Spleen (tissue), 11 donors: ENCODE measurements around the gene LINGO1. TPM values are rescaled to one million over a fixed set of nuclear protein-coding genes. Genes with fewer than 3 reads are reported as not detected.

Experiments
- DNase-seq: peaks from one replicate; pipeline ENCODE4 v3.0.0-alpha.2; 2020
- H3K27ac ChIP-seq, 8 donors: fragments of 200-600 bp; sonication (generic) in 7 of 8; 1 replicate in 4 of 8; 2 replicates in 4 of 8; pipeline versions ENCODE4 v1.5.0 to v1.8.0; 2016 to 2021; ENCODE audit warnings: inconsistent platforms in 4 of 8, mild to moderate bottlenecking in 4 of 8, moderate library complexity in 1 of 8
- H3K27me3 ChIP-seq, 7 donors: fragments of 200-600 bp; sonication (generic) in 6 of 7; replicated peaks in 1 of 7; 1 replicate in 4 of 7; 2 replicates in 3 of 7; pipeline versions ENCODE4 v1.5.0 to v1.8.0; 2016 to 2021; ENCODE audit warnings: inconsistent platforms in 3 of 7, mild to moderate bottlenecking in 1 of 7
- H3K36me3 ChIP-seq, 6 donors: fragments of 200-600 bp; sonication (generic) in 5 of 6; 1 replicate in 4 of 6; 2 replicates in 2 of 6; pipeline versions ENCODE4 v1.5.0 to v1.8.0; 2016 to 2021; ENCODE audit warnings: inconsistent platforms in 2 of 6
- H3K4me1 ChIP-seq, 6 donors: fragments of 200-600 bp; sonication (generic) in 5 of 6; 1 replicate in 3 of 6; 2 replicates in 3 of 6; pipeline versions ENCODE4 v1.5.0 to v1.8.0; 2016 to 2021; ENCODE audit warnings: inconsistent platforms in 3 of 6
- H3K4me3 ChIP-seq, 8 donors: fragments of 200-600 bp; sonication (generic) in 7 of 8; 1 replicate in 4 of 8; 2 replicates in 4 of 8; pipeline versions ENCODE4 v1.5.0 to v1.8.0; 2016 to 2021; ENCODE audit warnings: inconsistent platforms in 4 of 8, mild to moderate bottlenecking in 4 of 8, moderate library complexity in 2 of 8
- H3K9me3 ChIP-seq, 8 donors: fragments of 200-600 bp; sonication (generic) in 7 of 8; 1 replicate in 4 of 8; 2 replicates in 4 of 8; pipeline versions ENCODE4 v1.5.0 to v1.8.0; 2016 to 2021; ENCODE audit warnings: inconsistent platforms in 4 of 8
- POLR2A ChIP-seq, 3 donors: fragments of 450-650 bp; IDR thresholded peaks; one replicate each; pipeline ENCODE4 v1.5.1; 2017; ENCODE audit warnings: antibody characterized with exemption in 3 of 3, mild to moderate bottlenecking in 1 of 3
- POLR2AphosphoS5 ChIP-seq, 3 donors: sonication (generic); formaldehyde crosslinking; IDR thresholded peaks; one replicate each; pipeline ENCODE4 v1.5.1; 2017; ENCODE audit warnings: antibody characterized with exemption in 3 of 3
- WGBS, 5 donors: extraction: QIAGEN DNeasy Blood & Tissue Kit in 3 of 5; methylation state at CpG; one replicate each; pipeline versions ENCODE4 v1.1.5 to v1.1.7; 2013 to 2018; 5-methylcytosine and 5-hydroxymethylcytosine counted together
- intact Hi-C: fragments of 100-400 bp; cut with DNase I; formaldehyde crosslinking; loops from one replicate; pipeline ENCODE4 v1.15.0; 2023; ENCODE audit warnings: low total_unique reads
- polyA plus RNA-seq, 3 donors: library from polyadenylated mRNA; stranded (reverse); fragments of 200-250 nt; gene quantifications; one replicate each; pipeline ENCODE4 v1.2.1, GENCODE V29; 2013
- total RNA-seq, 7 donors: library from RNA; depleted of rRNA in 3 of 7; stranded (reverse); fragments of >200 nt in 3 of 7; fragmentation: NEBNext Ultra II Directional in 4 of 7; extraction: Animal tissue kit (Norgen Biotek cat#: 25700) in 4 of 7; gene quantifications; one replicate each; pipeline versions ENCODE4 v1.1.0 to v1.2.1, GENCODE V29; 2016 to 2021
- TF ChIP-seq, protein P1 (sequence below), 11 experiments: fragments of 200-600 bp in 7 of 11; fragments of 450-650 bp in 4 of 11; sonication (generic) in 4 of 11; IDR thresholded peaks in 8 of 11; conservative IDR thresholded peaks in 3 of 11; 1 replicate in 7 of 11; 2 replicates in 4 of 11; pipeline versions ENCODE4 v1.4.0 to v1.8.0; 2016 to 2021; ENCODE audit warnings: antibody characterized with exemption in 11 of 11, inconsistent platforms in 4 of 11, mild to moderate bottlenecking in 1 of 11
- donor health status: healthy with polysubstance abuse.
- donor health status: DM: no; HTN: no; CAD: no; lungs with moderate emphysema.
- donor health status: DM: no; HTN: no; CAD: no.
- donor health status: Bipolar disorder and iron deficiency.
- donor health status: healthy.
- donor health status: DM: no; HTN: no; CAD: no.
- donor health status: DM: yes; HTN: yes; CAD: no.

LINGO1 gene
- total and polyA plus RNA-seq, 10 donors: 0.46 to 7.3 (median 2.7) TPM

DNA sequence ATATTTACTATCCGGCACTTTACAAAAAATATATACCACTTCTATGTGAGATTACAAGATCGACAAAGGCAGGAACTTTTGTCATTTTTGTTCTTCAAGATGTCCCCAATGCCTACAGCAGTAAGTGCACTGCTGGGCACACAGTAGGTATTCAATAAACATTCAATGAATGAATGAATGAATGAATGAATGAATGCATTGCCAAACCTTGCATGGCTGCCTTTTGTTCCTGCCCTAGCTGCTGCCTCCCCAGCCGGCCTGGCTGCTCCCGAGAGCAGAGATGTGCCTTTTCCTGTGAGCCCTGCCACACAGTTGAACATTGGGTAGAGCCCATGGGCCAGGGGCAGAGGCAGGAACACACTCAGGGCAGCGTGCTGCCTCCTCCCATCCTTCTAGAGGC, 37.5 kb downstream of the LINGO1 start:
- intact Hi-C loops: no loop called here
- TF ChIP-seq POLR2AphosphoS5 (IDR thresholded peaks at IDR 0.05) (no peak), POLR2A (IDR thresholded peaks at IDR 0.05) (no peak)
- TF ChIP-seq, protein P1, sequence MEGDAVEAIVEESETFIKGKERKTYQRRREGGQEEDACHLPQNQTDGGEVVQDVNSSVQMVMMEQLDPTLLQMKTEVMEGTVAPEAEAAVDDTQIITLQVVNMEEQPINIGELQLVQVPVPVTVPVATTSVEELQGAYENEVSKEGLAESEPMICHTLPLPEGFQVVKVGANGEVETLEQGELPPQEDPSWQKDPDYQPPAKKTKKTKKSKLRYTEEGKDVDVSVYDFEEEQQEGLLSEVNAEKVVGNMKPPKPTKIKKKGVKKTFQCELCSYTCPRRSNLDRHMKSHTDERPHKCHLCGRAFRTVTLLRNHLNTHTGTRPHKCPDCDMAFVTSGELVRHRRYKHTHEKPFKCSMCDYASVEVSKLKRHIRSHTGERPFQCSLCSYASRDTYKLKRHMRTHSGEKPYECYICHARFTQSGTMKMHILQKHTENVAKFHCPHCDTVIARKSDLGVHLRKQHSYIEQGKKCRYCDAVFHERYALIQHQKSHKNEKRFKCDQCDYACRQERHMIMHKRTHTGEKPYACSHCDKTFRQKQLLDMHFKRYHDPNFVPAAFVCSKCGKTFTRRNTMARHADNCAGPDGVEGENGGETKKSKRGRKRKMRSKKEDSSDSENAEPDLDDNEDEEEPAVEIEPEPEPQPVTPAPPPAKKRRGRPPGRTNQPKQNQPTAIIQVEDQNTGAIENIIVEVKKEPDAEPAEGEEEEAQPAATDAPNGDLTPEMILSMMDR (IDR thresholded peaks at IDR 0.05 in 8 of 11, conservative IDR thresholded peaks at IDR 0.05 in 3 of 11): no peak
- WGBS, 5 donors: 76 to 99% (median 78%) methylated on average over 4 to 5 of the region's 5 CpGs
- no peak for DNase-seq
- no peak overlapping the region for H3K4me3 ChIP-seq
- no peaks in the 10 kb centered on the region for H3K27me3 ChIP-seq
- H3K36me3 ChIP-seq: no peaks in the 10 kb centered on the region
- H3K9me3 ChIP-seq: no peaks in the 10 kb centered on the region
- no peaks in the 10 kb centered on the region for H3K4me1 ChIP-seq
- no peak overlapping the region for H3K27ac ChIP-seq

DNA sequence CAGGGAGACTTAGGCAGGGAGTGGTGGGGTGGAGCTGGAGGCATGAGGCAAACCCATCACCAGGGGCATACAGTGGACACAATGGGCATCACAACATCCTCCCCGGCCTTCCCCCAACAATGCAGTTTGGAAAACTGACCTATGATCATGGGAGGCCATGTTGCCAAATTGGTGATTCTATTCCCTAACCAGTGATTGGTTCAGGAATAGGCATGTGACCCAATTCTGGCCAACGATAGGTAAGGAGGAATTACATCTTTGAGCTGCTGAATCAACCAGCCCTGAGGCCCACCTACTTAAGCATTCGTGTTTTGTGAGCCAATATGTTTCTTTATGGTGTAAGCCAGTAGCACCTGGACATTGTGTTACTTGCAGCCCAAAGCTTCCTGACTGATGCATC, 40.0 kb downstream of the LINGO1 start:
- no peak for DNase-seq
- TF ChIP-seq, protein P1 (IDR thresholded peaks at IDR 0.05 in 8 of 11, conservative IDR thresholded peaks at IDR 0.05 in 3 of 11): no peak
- no peak for TF ChIP-seq POLR2A (IDR thresholded peaks at IDR 0.05)
- no peak for TF ChIP-seq POLR2AphosphoS5 (IDR thresholded peaks at IDR 0.05)
- Histone ChIP-seq H3K9me3 (no peaks in the 10 kb centered on the region), H3K27me3 (no peaks in the 10 kb centered on the region), H3K36me3 (no peaks in the 10 kb centered on the region), H3K4me3 (no peak overlapping the region), H3K27ac (no peak overlapping the region), H3K4me1 (no peaks in the 10 kb centered on the region)
- intact Hi-C loops: no loop called here
- WGBS, 5 donors: 57 to 64% (median 60%) methylated on average over 3 of the region's 3 CpGs

DNA sequence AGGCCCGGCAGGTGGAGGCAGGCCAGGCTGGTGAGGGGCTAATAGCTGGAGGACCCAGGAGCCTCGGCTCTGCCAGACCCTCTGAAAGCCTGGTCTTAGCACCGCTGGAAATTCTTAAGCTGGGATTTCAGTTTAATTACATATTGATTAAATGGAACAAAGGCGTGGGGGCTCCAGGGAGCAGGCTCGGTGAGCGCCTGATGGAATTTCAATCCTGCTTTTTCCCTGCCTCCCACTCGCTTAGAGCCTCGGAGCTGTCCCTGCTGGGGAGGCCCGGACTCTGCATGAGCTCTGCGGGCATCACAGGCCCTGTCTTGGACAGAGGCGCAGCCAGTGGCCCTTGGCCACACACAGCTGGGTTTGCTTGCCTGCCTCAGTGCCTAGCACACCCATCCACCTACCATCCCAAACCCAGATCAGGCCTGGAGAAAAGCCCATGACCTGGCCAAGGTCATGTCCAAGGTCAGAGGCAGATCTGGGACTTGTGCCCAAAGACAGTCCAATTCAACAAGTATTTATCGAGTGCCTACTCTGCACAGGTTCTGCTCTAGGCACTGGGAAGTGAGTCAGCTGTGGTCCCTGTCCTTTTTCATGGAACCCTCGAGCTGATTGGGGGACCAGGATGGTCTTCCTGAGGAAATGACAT, 40.6 kb downstream of the LINGO1 start:
- H3K27me3 ChIP-seq: no peaks in the 10 kb centered on the region
- H3K4me3 ChIP-seq: no peak overlapping the region
- intact Hi-C loops: no loop called here
- no peaks in the 10 kb centered on the region for H3K36me3 ChIP-seq
- no peak overlapping the region for H3K27ac ChIP-seq
- H3K9me3 ChIP-seq: no peaks in the 10 kb centered on the region
- WGBS, 5 donors: 72 to 86% (median 76%) methylated on average over 12 to 13 of the region's 13 CpGs
- H3K4me1 ChIP-seq: no peaks in the 10 kb centered on the region
- no peak for TF ChIP-seq POLR2A (IDR thresholded peaks at IDR 0.05)
- TF ChIP-seq POLR2AphosphoS5 (IDR thresholded peaks at IDR 0.05): no peak
- TF ChIP-seq, protein P1 (IDR thresholded peaks at IDR 0.05 in 8 of 11, conservative IDR thresholded peaks at IDR 0.05 in 3 of 11): no peak
- no peak for DNase-seq

DNA sequence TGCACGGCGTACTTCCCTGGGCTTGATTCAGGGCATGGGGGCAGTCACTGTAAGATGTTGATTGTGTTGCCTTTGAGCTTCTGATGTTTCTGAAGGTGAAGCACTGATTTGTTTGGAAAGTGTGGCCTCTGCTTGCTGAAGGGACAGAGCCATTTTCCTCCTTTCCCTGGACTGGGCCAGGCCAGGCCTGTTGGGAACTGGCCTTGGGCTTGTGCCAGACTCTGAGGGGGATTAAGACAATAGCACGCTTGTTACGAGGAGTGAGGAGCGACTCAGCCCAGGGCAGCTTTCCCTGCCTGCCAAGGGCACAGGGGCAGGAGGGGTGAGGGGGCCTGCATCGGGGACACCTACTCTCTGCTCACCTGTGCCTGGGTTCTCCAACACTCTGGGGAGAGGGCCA, 42.9 kb downstream of the LINGO1 start:
- no peaks in the 10 kb centered on the region for H3K27me3 ChIP-seq
- no peak overlapping the region for H3K27ac ChIP-seq
- intact Hi-C loops: no loop called here
- no peak overlapping the region for H3K4me3 ChIP-seq
- no peaks in the 10 kb centered on the region for H3K36me3 ChIP-seq
- TF ChIP-seq POLR2A (IDR thresholded peaks at IDR 0.05) (no peak), POLR2AphosphoS5 (IDR thresholded peaks at IDR 0.05) (no peak)
- TF ChIP-seq, protein P1 (IDR thresholded peaks at IDR 0.05 in 8 of 11, conservative IDR thresholded peaks at IDR 0.05 in 3 of 11): no peak
- H3K9me3 ChIP-seq: no peaks in the 10 kb centered on the region
- DNase-seq: no peak
- H3K4me1 ChIP-seq: peaks cover 0 to 4% (median 0%) of the 10 kb centered on the region in 6 donors
- WGBS, 5 donors: 70 to 89% (median 85%) methylated on average over 6 of the region's 6 CpGs
